CD8-positive, alpha-beta memory T cell (primary cell): ENCODE measurements around the gene STAP2. TPM values are rescaled to one million over a fixed set of nuclear protein-coding genes. Genes with fewer than 3 reads are reported as not detected.
A peak's percentile ranks its signal among the peaks of the same experiment; 100 is the strongest.

Experiments used
- CTCF ChIA-PET: fragments of 350-600 bp; sonication (Branson Sonifier 250); formaldehyde crosslinking; loops from one replicate; lab custom pipeline; 2021; ENCODE audit warnings: antibody characterized with exemption; lab: Charles Lee
- POLR2A ChIA-PET: fragments of 350-600 bp; sonication (Branson Sonifier 250); formaldehyde crosslinking; loops from one replicate; lab custom pipeline; 2021; ENCODE audit warnings: antibody characterized with exemption; lab: Charles Lee
- DNase-seq, 5 donors: peaks; one replicate each; pipeline versions ENCODE4 v3.0.0 to v3.0.0-alpha.2; 2020 to 2022; ENCODE audit warnings: mixed read lengths in 1 of 5
- H3K27ac ChIP-seq: one replicate; pipeline ENCODE4 v1.7.0; 2013; ENCODE audit warnings: low read depth, mild to moderate bottlenecking, low read length, moderate library complexity
- H3K27me3 ChIP-seq: 2 replicates; pipeline ENCODE4 v1.7.0; 2013; ENCODE audit warnings: low read length, mild to moderate bottlenecking; ENCODE audit not compliant: insufficient read depth, poor library complexity, severe bottlenecking
- H3K36me3 ChIP-seq: 2 replicates; pipeline ENCODE4 v1.7.0; 2013; ENCODE audit warnings: mild to moderate bottlenecking, low read length, moderate library complexity; ENCODE audit not compliant: insufficient read depth
- H3K4me1 ChIP-seq: 2 replicates; pipeline ENCODE4 v1.7.0; 2013; ENCODE audit warnings: mild to moderate bottlenecking, low read length, moderate library complexity; ENCODE audit not compliant: insufficient read depth
- H3K4me3 ChIP-seq: 2 replicates; pipeline ENCODE4 v1.7.0; 2013; ENCODE audit warnings: mild to moderate bottlenecking, low read length
- H3K9me3 ChIP-seq: 2 replicates; pipeline ENCODE4 v1.7.0; 2013; ENCODE audit warnings: mild to moderate bottlenecking, low read length
- H3K27ac Mint-ChIP-seq, 8 donors: one replicate each; pipeline ENCODE4 v1.8.0; 2020 to 2021; ENCODE audit warnings: mixed read lengths in 8 of 8, mild to moderate bottlenecking in 6 of 8, inconsistent platforms in 3 of 8, moderate library complexity in 3 of 8
- H3K27me3 Mint-ChIP-seq, 2 donors: one replicate each; pipeline ENCODE4 v1.8.0; 2020 to 2021; ENCODE audit warnings: mixed read lengths in 2 of 2, mild to moderate bottlenecking in 1 of 2, moderate library complexity in 1 of 2
- H3K36me3 Mint-ChIP-seq, 3 donors: one replicate each; pipeline ENCODE4 v1.8.0; 2020 to 2021; ENCODE audit warnings: mixed read lengths in 3 of 3, inconsistent platforms in 1 of 3, mild to moderate bottlenecking in 1 of 3
- H3K4me1 Mint-ChIP-seq, 3 donors: one replicate each; pipeline ENCODE4 v1.8.0; 2020 to 2021; ENCODE audit warnings: mixed read lengths in 3 of 3, inconsistent platforms in 1 of 3, mild to moderate bottlenecking in 1 of 3
- H3K4me3 Mint-ChIP-seq, 7 donors: one replicate each; pipeline ENCODE4 v1.8.0; 2020 to 2021; ENCODE audit warnings: mixed read lengths in 7 of 7, mild to moderate bottlenecking in 6 of 7, moderate library complexity in 4 of 7, inconsistent platforms in 2 of 7
- H3K9me3 Mint-ChIP-seq, 5 donors: one replicate each; pipeline ENCODE4 v1.8.0; 2020 to 2022; ENCODE audit warnings: mixed read lengths in 5 of 5, mild to moderate bottlenecking in 3 of 5, moderate library complexity in 2 of 5, inconsistent platforms in 1 of 5
- polyA plus RNA-seq: library from polyadenylated mRNA; unstranded; fragments of 300-500 nt; fragmentation: Illumina TruSeq; gene quantifications from one replicate; pipeline ENCODE4 v1.2.3, GENCODE V29; 2021
- total RNA-seq, 2 experiments: library from RNA; stranded (reverse); gene quantifications; one replicate each; pipeline ENCODE4 v1.2.3, GENCODE V29; 2021

The STAP2 gene
- total and polyA plus RNA-seq, 3 experiments from 2014 or later = 1.8 to 6.1 (median 3.9) TPM

- no peaks in the 10 kb centered on the region for H3K36me3 ChIP-seq
- Mint-ChIP-seq H3K4me3 (peak overlapping the region in 4 of 7 donors; percentile 3 to 29 (median 8)), H3K27ac (peak overlapping the region in 2 of 8 donors; percentile 73 to 94), H3K27me3 (peaks cover 0 to 3% of the 10 kb centered on the region in 2 donors), H3K9me3 (no peaks in the 10 kb centered on the region), H3K4me1 (peaks cover 18 to 30% (median 21%) of the 10 kb centered on the region in 3 donors), H3K36me3 (peaks cover 0 to 38% (median 3%) of the 10 kb centered on the region in 3 donors)
- no peak overlapping the region for H3K4me3 ChIP-seq
- no peaks in the 10 kb centered on the region for H3K27me3 ChIP-seq
- no peaks in the 10 kb centered on the region for H3K9me3 ChIP-seq
- DNase-seq = no peak
- H3K4me1 ChIP-seq = peaks cover 13% of the 10 kb centered on the region
- no peak overlapping the region for H3K27ac ChIP-seq
- CTCF ChIA-PET = interaction anchor here (1.2 kb wide), 1 partner anchor 55 kb away, joined by 3 read pairs; the partner anchor contains the start of gene SH3GL1
- POLR2A ChIA-PET = interaction anchor here (0.6 kb wide), 1 partner anchor 79 kb away, joined by 3 read pairs; no protein-coding TSS in a partner anchor
Measured at GRCh38 chr19:4346020-4346383, 7.4 kb upstream of the STAP2 start.

- H3K27me3 ChIP-seq = no peaks in the 10 kb centered on the region
- H3K27me3 Mint-ChIP-seq = peaks cover 0 to 3% of the 10 kb centered on the region in 2 donors
- H3K4me3 ChIP-seq = no peak overlapping the region
- no peaks in the 10 kb centered on the region for H3K36me3 ChIP-seq
- peaks cover 13% of the 10 kb centered on the region for H3K4me1 ChIP-seq
- H3K27ac ChIP-seq = no peak overlapping the region
- no peak for DNase-seq
- H3K36me3 Mint-ChIP-seq = peaks cover 0 to 35% (median 3%) of the 10 kb centered on the region in 3 donors
- H3K4me1 Mint-ChIP-seq = peaks cover 18 to 30% (median 21%) of the 10 kb centered on the region in 3 donors
- CTCF ChIA-PET = interaction anchor here (1.2 to 3.5 kb wide), 3 partner anchors 7 to 55 kb away, joined by 3 to 30 read pairs (median 10); partner anchors contain the start of gene SH3GL1
- peak overlapping the region in 2 of 8 donors; percentile 54 to 72 for H3K27ac Mint-ChIP-seq
- no peaks in the 10 kb centered on the region for H3K9me3 ChIP-seq
- POLR2A ChIA-PET = no interaction called here
- H3K4me3 Mint-ChIP-seq = peak overlapping the region; percentile 52 to 82 (median 63)
- no peaks in the 10 kb centered on the region for H3K9me3 Mint-ChIP-seq
Measured at GRCh38 chr19:4345342-4346019, 6.9 kb upstream of the STAP2 start.

- Histone ChIP-seq H3K9me3 (no peaks in the 10 kb centered on the region), H3K4me1 (peaks cover 21% of the 10 kb centered on the region), H3K4me3 (peak within 1 kb of the TSS; percentile 92), H3K27ac (peak within 1 kb of the TSS; percentile 80), H3K27me3 (no peaks in the 10 kb centered on the region), H3K36me3 (no peaks in the 10 kb centered on the region)
- CTCF ChIA-PET = interaction anchor here (1.0 to 3.5 kb wide), 7 partner anchors 9 to 97 kb away, joined by 3 to 30 read pairs (median 10); partner anchors contain the start of genes CHAF1A, SH3GL1 and YJU2
- peak within 1 kb of the TSS; percentile 80 to 96 (median 91) for H3K4me3 Mint-ChIP-seq
- H3K36me3 Mint-ChIP-seq = peaks cover 0 to 26% (median 3%) of the 10 kb centered on the region in 3 donors
- peak; percentile 87 to 94 (median 90) for DNase-seq
- H3K4me1 Mint-ChIP-seq = peaks cover 22 to 38% (median 30%) of the 10 kb centered on the region in 3 donors
- H3K27me3 Mint-ChIP-seq = peaks cover 0 to 3% of the 10 kb centered on the region in 2 donors
- H3K27ac Mint-ChIP-seq = peak within 1 kb of the TSS; percentile 82 to 99 (median 92)
- POLR2A ChIA-PET = interaction anchor here (0.9 to 2.0 kb wide), 12 partner anchors 9 to 128 kb away, joined by 3 to 12 read pairs (median 4); partner anchors contain the start of genes CHAF1A, HDGFL2, SH3GL1 and YJU2
- no peaks in the 10 kb centered on the region for H3K9me3 Mint-ChIP-seq
Measured at GRCh38 chr19:4343370-4344307, 5.0 kb upstream of the STAP2 start, which contains the start of gene MPND. MPND (plus strand) TSS chr19:4343562; CDS start chr19:4343594, 32 bp downstream.

GRCh38 chr19:4342615-4343369, 4.2 kb upstream of the STAP2 start:
- POLR2A ChIA-PET = interaction anchor here (0.6 to 2.0 kb wide), 13 partner anchors 10 to 580 kb away, joined by 3 to 12 read pairs (median 4); partner anchors contain the start of genes CHAF1A, HDGFL2, SH3GL1 and YJU2
- H3K27me3 Mint-ChIP-seq = peaks cover 0 to 3% of the 10 kb centered on the region in 2 donors
- Histone ChIP-seq H3K9me3 (no peaks in the 10 kb centered on the region), H3K4me3 (peak overlapping the region; percentile 92), H3K27ac (peak overlapping the region; percentile 80), H3K4me1 (peaks cover 22% of the 10 kb centered on the region), H3K36me3 (no peaks in the 10 kb centered on the region), H3K27me3 (no peaks in the 10 kb centered on the region)
- peak overlapping the region; percentile 82 to 99 (median 92) for H3K27ac Mint-ChIP-seq
- H3K4me3 Mint-ChIP-seq = peak overlapping the region; percentile 80 to 96 (median 91)
- peak; percentile 83 to 95 (median 92) for DNase-seq
- no peaks in the 10 kb centered on the region for H3K9me3 Mint-ChIP-seq
- CTCF ChIA-PET = interaction anchor here (0.7 to 3.5 kb wide), 11 partner anchors 10 to 449 kb away, joined by 3 to 30 read pairs (median 4); partner anchors contain the start of genes CHAF1A, FEM1A, SH3GL1 and TMIGD2
- H3K36me3 Mint-ChIP-seq = peaks cover 0 to 23% (median 3%) of the 10 kb centered on the region in 3 donors
- H3K4me1 Mint-ChIP-seq = peaks cover 29 to 46% (median 38%) of the 10 kb centered on the region in 3 donors

GRCh38 chr19:4342314-4342614, 3.6 kb upstream of the STAP2 start:
- Mint-ChIP-seq H3K4me3 (peak overlapping the region; percentile 80 to 96 (median 91)), H3K27me3 (peaks cover 0 to 3% of the 10 kb centered on the region in 2 donors), H3K27ac (peak overlapping the region; percentile 82 to 99 (median 92)), H3K9me3 (no peaks in the 10 kb centered on the region), H3K4me1 (peaks cover 30 to 47% (median 40%) of the 10 kb centered on the region in 3 donors), H3K36me3 (peaks cover 0 to 18% (median 3%) of the 10 kb centered on the region in 3 donors)
- no peak for DNase-seq
- Histone ChIP-seq H3K27me3 (no peaks in the 10 kb centered on the region), H3K36me3 (no peaks in the 10 kb centered on the region), H3K4me1 (peaks cover 22% of the 10 kb centered on the region), H3K9me3 (no peaks in the 10 kb centered on the region), H3K27ac (peak overlapping the region; percentile 60), H3K4me3 (peak overlapping the region; percentile 92)
- POLR2A ChIA-PET = interaction anchor here (0.6 to 2.0 kb wide), 10 partner anchors 14 to 579 kb away, joined by 3 to 12 read pairs (median 4); partner anchors contain the start of genes CHAF1A and SH3GL1
- CTCF ChIA-PET = interaction anchor here (0.7 to 3.5 kb wide), 11 partner anchors 10 to 449 kb away, joined by 3 to 30 read pairs (median 4); partner anchors contain the start of genes CHAF1A, FEM1A, SH3GL1 and TMIGD2

GRCh38 chr19:4337906-4338440, 654 bp downstream of the STAP2 start:
- H3K36me3 Mint-ChIP-seq = peaks cover 0 to 2% (median 0%) of the 10 kb centered on the region in 3 donors
- Histone ChIP-seq H3K4me1 (peaks cover 14% of the 10 kb centered on the region), H3K4me3 (peak overlapping the region; percentile 66), H3K36me3 (no peaks in the 10 kb centered on the region), H3K9me3 (no peaks in the 10 kb centered on the region), H3K27me3 (no peaks in the 10 kb centered on the region), H3K27ac (peak overlapping the region; percentile 57)
- peaks cover 23 to 31% (median 29%) of the 10 kb centered on the region in 3 donors for H3K4me1 Mint-ChIP-seq
- ChIA-PET POLR2A (interaction anchor here (0.5 to 0.8 kb wide), 2 partner anchors 15 to 106 kb away, joined by 3 to 4 read pairs; no protein-coding TSS in a partner anchor), CTCF (interaction anchor here (1.0 to 2.5 kb wide), 2 partner anchors 64 to 70 kb away, joined by 3 to 8 read pairs; partner anchors contain the start of gene CHAF1A)
- H3K9me3 Mint-ChIP-seq = no peaks in the 10 kb centered on the region
- peak overlapping the region in 7 of 8 donors; percentile 29 to 88 (median 74) for H3K27ac Mint-ChIP-seq
- no peak for DNase-seq
- peaks cover 0 to 3% of the 10 kb centered on the region in 2 donors for H3K27me3 Mint-ChIP-seq
- H3K4me3 Mint-ChIP-seq = peak overlapping the region; percentile 70 to 91 (median 79)
